MCF 10A (cell line): Measurements from ENCODE around the gene PARN. TPM values are rescaled to one million over a fixed set of nuclear protein-coding genes. Genes with fewer than 3 reads are reported as not detected.
"Not testable (repeated sequence)": the region's sequence is repeated elsewhere in the genome, so short reads cannot be mapped to it uniquely, and the experiment has no call there.

ENCODE experiments used
- BruUV-seq: library from RNA; stranded (reverse); fragments of 400-500 nt; replicated peaks from 2 replicates; lab custom pipeline; 2021; lab: Mats Ljungman, UMichigan
- CTCF ChIA-PET: fragments of 300-600 bp; sonication (Branson Sonifier 250); formaldehyde crosslinking; extraction: SDS; loops from one replicate; lab custom pipeline; 2021; ENCODE audit warnings: antibody characterized with exemption, inconsistent platforms; lab: Yijun Ruan, JAX
- POLR2A ChIA-PET: fragments of 300-600, 350-650 bp; sonication (Branson Sonifier 250); formaldehyde crosslinking; extraction: SDS; loops from one replicate; lab custom pipeline; 2020; ENCODE audit warnings: antibody characterized with exemption, inconsistent platforms; lab: Yijun Ruan, JAX
- DNase-seq: peaks from one replicate; pipeline ENCODE4 v3.0.0-alpha.2; 2018; ENCODE audit not compliant: unreplicated experiment
- H3K27ac Mint-ChIP-seq: one replicate; pipeline ENCODE4 v1.8.0; 2022; ENCODE audit warnings: mild to moderate bottlenecking, low read depth, mixed read lengths; ENCODE audit not compliant: unreplicated experiment
- H3K27me3 Mint-ChIP-seq: one replicate; pipeline ENCODE4 v1.8.0; 2022; ENCODE audit warnings: mixed read lengths; ENCODE audit not compliant: insufficient read depth, unreplicated experiment
- H3K36me3 Mint-ChIP-seq: one replicate; pipeline ENCODE4 v1.8.0; 2022; ENCODE audit warnings: mild to moderate bottlenecking, moderate library complexity, mixed read lengths; ENCODE audit not compliant: insufficient read depth, unreplicated experiment
- H3K4me1 Mint-ChIP-seq: one replicate; pipeline ENCODE4 v1.8.0; 2022; ENCODE audit warnings: mixed read lengths; ENCODE audit not compliant: insufficient read depth, unreplicated experiment
- H3K4me3 Mint-ChIP-seq: one replicate; pipeline ENCODE4 v1.8.0; 2022; ENCODE audit warnings: mild to moderate bottlenecking, moderate library complexity, mixed read lengths; ENCODE audit not compliant: unreplicated experiment
- H3K9me3 Mint-ChIP-seq: one replicate; pipeline ENCODE4 v1.8.0; 2022; ENCODE audit warnings: mixed read lengths; ENCODE audit not compliant: unreplicated experiment
- CTCF ChIP-seq: fragments of 200-600 bp; IDR thresholded peaks from one replicate; pipeline ENCODE4 v1.8.0; 2022; ENCODE audit warnings: antibody characterized with exemption, mild to moderate bottlenecking; ENCODE audit not compliant: unreplicated experiment
- intact Hi-C: fragments of 100-400 bp; cut with micrococcal nuclease; formaldehyde crosslinking; loops from 2 replicates; pipeline ENCODE4 v1.14.1; 2022
- total RNA-seq: library from RNA; stranded (reverse); gene quantifications from 2 replicates; pipeline ENCODE4 v1.2.3, GENCODE V29; 2022

PARN gene
- total RNA-seq, 1 experiment from 2014 or later, result 35.0 TPM

GRCh38 chr16:14436401-14436955 is 193.6 kb downstream of the PARN start:
- no peak for TF ChIP-seq CTCF
- intact Hi-C loops, result no loop called here
- no peak overlapping the region for H3K4me3 Mint-ChIP-seq
- no peak overlapping the region for H3K27ac Mint-ChIP-seq
- ChIA-PET POLR2A (no interaction called here), CTCF (interaction anchor here (0.6 kb wide), 1 partner anchor 149 kb away, joined by 3 read pairs; no protein-coding TSS in a partner anchor)
- no peaks in the 10 kb centered on the region for H3K4me1 Mint-ChIP-seq
- H3K9me3 Mint-ChIP-seq, result no peaks in the 10 kb centered on the region
- DNase-seq, result no peak
- peaks cover 34% of the 10 kb centered on the region for H3K36me3 Mint-ChIP-seq
- no peaks in the 10 kb centered on the region for H3K27me3 Mint-ChIP-seq
- BruUV-seq, result no TSS peak

- no TSS peak for BruUV-seq
- Mint-ChIP-seq H3K27me3 (no peaks in the 10 kb centered on the region), H3K4me1 (no peaks in the 10 kb centered on the region), H3K9me3 (no peaks in the 10 kb centered on the region), H3K4me3 (no peak overlapping the region), H3K36me3 (peaks cover 29% of the 10 kb centered on the region), H3K27ac (no peak overlapping the region)
- CTCF ChIA-PET, result interaction anchor here (0.6 to 0.7 kb wide), 2 partner anchors 53 to 158 kb away, joined by 3 read pairs; no protein-coding TSS in a partner anchor
- intact Hi-C loops, result no loop called here
- POLR2A ChIA-PET, result interaction anchor here (0.7 kb wide), 1 partner anchor 11 kb away, joined by 3 read pairs; no protein-coding TSS in a partner anchor
- DNase-seq, result no peak
- TF ChIP-seq CTCF, result no peak
Observed at GRCh38 chr16:14434860-14435259, 195.2 kb downstream of the PARN start.

GRCh38 chr16:14428971-14429637 is 201.0 kb downstream of the PARN start:
- intact Hi-C loops, H3K27me3 Mint-ChIP-seq, BruUV-seq, DNase-seq, H3K4me1 Mint-ChIP-seq, H3K36me3 Mint-ChIP-seq, H3K4me3 Mint-ChIP-seq, H3K27ac Mint-ChIP-seq, H3K9me3 Mint-ChIP-seq: not testable (repeated sequence)
- POLR2A ChIA-PET, result interaction anchor here (0.7 kb wide), 1 partner anchor 123 kb away, joined by 3 read pairs; no protein-coding TSS in a partner anchor
- CTCF ChIA-PET, result interaction anchor here (0.7 kb wide), 1 partner anchor 49 kb away, joined by 4 read pairs; no protein-coding TSS in a partner anchor

GRCh38 chr16:14428043-14428442 is 202.0 kb downstream of the PARN start:
- no peak for TF ChIP-seq CTCF
- H3K36me3 Mint-ChIP-seq, result no peaks in the 10 kb centered on the region
- intact Hi-C loops, result no loop called here
- ChIA-PET POLR2A (interaction anchor here (0.7 kb wide), 1 partner anchor 122 kb away, joined by 3 read pairs; no protein-coding TSS in a partner anchor), CTCF (no interaction called here)
- DNase-seq, result no peak
- H3K4me3 Mint-ChIP-seq, result no peak overlapping the region
- no peaks in the 10 kb centered on the region for H3K9me3 Mint-ChIP-seq
- no peaks in the 10 kb centered on the region for H3K27me3 Mint-ChIP-seq
- BruUV-seq, result no TSS peak
- H3K4me1 Mint-ChIP-seq, result peaks cover 8% of the 10 kb centered on the region
- H3K27ac Mint-ChIP-seq, result no peak overlapping the region
